ENCODE results near the gene SLC12A3.
A peak's percentile ranks its signal among the peaks of the same experiment; 100 is the strongest.
"Not testable (repeated sequence)": the region's sequence is repeated elsewhere in the genome, so short reads cannot be mapped to it uniquely, and the experiment has no call there.

The SLC12A3 gene

GRCh38 chr16:56929639-56930038, 64.6 kb downstream of the SLC12A3 start:
- DNase-seq: no peak

GRCh38 chr16:56930486-56931270, 65.7 kb downstream of the SLC12A3 start:
- peak; percentile 21 for DNase-seq

GRCh38 chr16:56931271-56931891, 66.4 kb downstream of the SLC12A3 start:
- DNase-seq: no peak

GRCh38 chr16:56931892-56932720, 67.1 kb downstream of the SLC12A3 start, which contains the start of gene HERPUD1:
TSS of gene HERPUD1 (plus strand) at chr16:56932142. CDS start at chr16:56932245, 103 bp downstream.
- peak; percentile 98 for DNase-seq

- peak; percentile 79 for DNase-seq
These were observed 68.0 kb downstream of the SLC12A3 start for GRCh38 chr16:56932721-56933619.

GRCh38 chr16:56933828-56934598, 69.0 kb downstream of the SLC12A3 start:
- no peak for DNase-seq

GRCh38 chr16:56934599-56935145, 69.7 kb downstream of the SLC12A3 start:
- not testable (repeated sequence) for DNase-seq

- no peak for DNase-seq
These were observed 70.2 kb downstream of the SLC12A3 start for GRCh38 chr16:56935201-56935600.

- DNase-seq: no peak
These were observed 71.5 kb downstream of the SLC12A3 start for GRCh38 chr16:56936491-56936890.

- no peak for DNase-seq
These were observed 71.9 kb downstream of the SLC12A3 start for GRCh38 chr16:56936950-56937349.

- no peak for DNase-seq
These were observed 73.9 kb downstream of the SLC12A3 start for GRCh38 chr16:56938664-56939513.

- no peak for DNase-seq
These were observed 74.8 kb downstream of the SLC12A3 start for GRCh38 chr16:56939801-56940200.

GRCh38 chr16:56941092-56941491, 76.1 kb downstream of the SLC12A3 start:
- no peak for DNase-seq

- no peak for DNase-seq
These were observed 76.9 kb downstream of the SLC12A3 start for GRCh38 chr16:56941856-56942331.

GRCh38 chr16:56943761-56944375, 78.9 kb downstream of the SLC12A3 start:
- no peak for DNase-seq

GRCh38 chr16:56944954-56945839, 80.2 kb downstream of the SLC12A3 start:
- no peak for DNase-seq

GRCh38 chr16:56945847-56946527, 81.0 kb downstream of the SLC12A3 start:
- no peak for DNase-seq

Measured in hematopoietic multipotent progenitor cell treated with erythropoietin and hydrocortisone succinate and interleukin-3 and kit ligand, for 6 days (in vitro differentiated cells).